T-helper 17 cell (primary cell): Measurements from ENCODE around the gene PCDHGA4. TPM values are rescaled to one million over a fixed set of nuclear protein-coding genes. Genes with fewer than 3 reads are reported as not detected.
"Not testable (repeated sequence)": the region's sequence is repeated elsewhere in the genome, so short reads cannot be mapped to it uniquely, and the experiment has no call there.

Source experiments
- ATAC-seq: fragments of 150-1000 bp; cut with Tn5 transposase; 2 replicates; pipeline ENCODE4 v1.10.0; 2021; ENCODE audit warnings: mild to moderate bottlenecking, moderate library complexity
- DNase-seq, 3 donors: peaks; one replicate each; pipeline versions ENCODE4 v3.0.0 to v3.0.0-alpha.2; 2020 to 2021
- H3K9me3 ChIP-seq: one replicate; pipeline ENCODE4 v1.7.0; 2013; ENCODE audit warnings: low read length, mild to moderate bottlenecking; ENCODE audit not compliant: control insufficient read depth, poor library complexity, severe bottlenecking
- H3K27ac Mint-ChIP-seq: one replicate; pipeline ENCODE4 v1.8.0; 2022; ENCODE audit warnings: mild to moderate bottlenecking, moderate library complexity, mixed read lengths
- H3K27me3 Mint-ChIP-seq: one replicate; pipeline ENCODE4 v1.8.0; 2022; ENCODE audit warnings: mixed read lengths
- H3K36me3 Mint-ChIP-seq: one replicate; pipeline ENCODE4 v1.8.0; 2022; ENCODE audit warnings: low read depth, mixed read lengths
- H3K4me1 Mint-ChIP-seq: one replicate; pipeline ENCODE4 v1.8.0; 2022; ENCODE audit warnings: mild to moderate bottlenecking, mixed read lengths
- H3K4me3 Mint-ChIP-seq: one replicate; pipeline ENCODE4 v1.8.0; 2022; ENCODE audit warnings: mild to moderate bottlenecking, moderate library complexity, mixed read lengths
- total RNA-seq, 4 donors: library from RNA in 2 of 4; stranded (reverse) in 2 of 4; gene quantifications; one replicate each; pipeline ENCODE4 v1.2.3 and lab custom pipeline; 2022 to 2026

PCDHGA4 gene
- total RNA-seq, 2 donors from 2014 or later, result 0.12 TPM; not detected in 1

DNA sequence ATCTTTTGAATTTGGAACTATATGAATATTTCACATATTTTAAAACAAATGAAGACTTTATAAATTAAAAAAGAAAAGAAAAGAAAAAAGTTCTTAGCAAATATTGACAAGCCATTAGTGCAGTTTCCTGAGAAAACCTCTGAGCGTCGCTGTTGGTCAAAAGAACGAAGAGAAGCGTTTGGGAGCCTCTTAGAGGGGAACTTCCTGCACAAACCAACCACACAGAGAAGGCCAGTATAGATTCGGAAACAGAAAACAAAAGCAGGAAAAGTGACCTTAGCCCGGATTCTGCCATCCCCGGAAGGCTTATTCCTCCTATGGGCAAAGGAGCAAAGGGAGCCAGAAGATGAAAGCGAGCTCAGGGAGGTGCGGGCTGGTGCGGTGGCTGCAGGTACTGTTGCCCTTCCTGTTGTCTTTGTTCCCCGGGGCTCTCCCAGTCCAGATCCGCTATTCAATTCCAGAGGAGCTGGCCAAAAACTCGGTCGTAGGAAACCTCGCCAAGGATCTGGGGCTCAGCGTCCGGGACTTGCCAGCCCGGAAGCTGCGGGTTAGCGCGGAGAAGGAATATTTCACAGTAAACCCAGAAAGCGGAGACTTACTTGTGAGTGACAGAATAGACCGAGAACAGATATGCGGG, 5.1 kb downstream of the PCDHGA4 start, which contains the start of gene PCDHGB2:
Gene PCDHGB2, plus strand, starts transcription at position 205 of the 637 bp plus-strand sequence. Its CDS starts 142 bp downstream, at position 347.
- no peak for DNase-seq
- peak; percentile 40 for ATAC-seq
- H3K9me3 ChIP-seq, result peaks cover 8% of the 10 kb centered on the region
- Mint-ChIP-seq H3K4me1 (no peaks in the 10 kb centered on the region), H3K4me3 (peak within 1 kb of the TSS; percentile 52), H3K36me3 (peaks cover 8% of the 10 kb centered on the region), H3K27me3 (peaks cover 49% of the 10 kb centered on the region), H3K27ac (no peak within 1 kb of the TSS)

DNA sequence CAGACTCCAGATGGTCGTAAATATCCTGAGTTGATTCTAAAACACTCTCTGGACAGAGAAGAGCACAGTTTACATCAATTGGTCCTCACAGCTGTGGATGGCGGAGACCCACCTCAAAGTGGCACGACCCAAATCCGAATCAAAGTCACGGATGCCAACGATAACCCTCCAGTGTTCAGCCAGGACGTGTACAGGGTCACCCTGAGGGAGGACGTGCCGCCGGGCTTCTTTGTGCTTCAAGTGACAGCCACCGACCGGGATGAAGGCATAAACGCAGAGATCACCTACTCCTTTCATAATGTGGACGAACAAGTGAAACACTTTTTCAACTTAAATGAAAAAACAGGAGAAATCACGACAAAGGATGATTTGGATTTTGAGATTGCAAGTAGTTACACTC, 5.9 kb downstream of the PCDHGA4 start:
- peaks cover 49% of the 10 kb centered on the region for H3K27me3 Mint-ChIP-seq
- no peak overlapping the region for H3K27ac Mint-ChIP-seq
- H3K36me3 Mint-ChIP-seq, result peaks cover 8% of the 10 kb centered on the region
- no peak overlapping the region for H3K4me3 Mint-ChIP-seq
- ATAC-seq, result no peak
- H3K9me3 ChIP-seq, result peaks cover 14% of the 10 kb centered on the region
- DNase-seq, result no peak
- H3K4me1 Mint-ChIP-seq, result no peaks in the 10 kb centered on the region

DNA sequence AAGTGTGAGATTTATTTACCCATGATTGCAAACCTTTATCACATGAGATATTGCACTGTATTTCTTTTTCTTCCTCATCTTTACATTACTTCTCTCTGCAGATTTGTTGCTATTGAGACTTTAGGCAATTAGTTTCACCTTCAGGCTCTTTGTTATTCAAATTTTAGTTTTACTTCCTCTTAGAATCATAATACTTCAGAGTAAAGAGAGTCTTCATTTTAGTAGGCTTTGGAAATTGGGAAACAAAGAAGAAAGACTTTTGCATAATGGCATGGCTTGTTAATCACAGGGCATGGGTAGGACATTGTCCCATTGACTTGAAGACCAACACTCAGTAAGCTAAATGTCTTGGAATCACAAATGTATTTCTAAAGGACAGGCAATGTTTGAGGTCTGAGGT, 7.9 kb downstream of the PCDHGA4 start:
- Mint-ChIP-seq H3K36me3 (peaks cover 11% of the 10 kb centered on the region), H3K27ac (no peak overlapping the region), H3K4me1 (no peaks in the 10 kb centered on the region), H3K27me3 (peaks cover 57% of the 10 kb centered on the region), H3K4me3 (no peak overlapping the region)
- peaks cover 19% of the 10 kb centered on the region for H3K9me3 ChIP-seq
- no peak for ATAC-seq
- DNase-seq, result no peak

DNA sequence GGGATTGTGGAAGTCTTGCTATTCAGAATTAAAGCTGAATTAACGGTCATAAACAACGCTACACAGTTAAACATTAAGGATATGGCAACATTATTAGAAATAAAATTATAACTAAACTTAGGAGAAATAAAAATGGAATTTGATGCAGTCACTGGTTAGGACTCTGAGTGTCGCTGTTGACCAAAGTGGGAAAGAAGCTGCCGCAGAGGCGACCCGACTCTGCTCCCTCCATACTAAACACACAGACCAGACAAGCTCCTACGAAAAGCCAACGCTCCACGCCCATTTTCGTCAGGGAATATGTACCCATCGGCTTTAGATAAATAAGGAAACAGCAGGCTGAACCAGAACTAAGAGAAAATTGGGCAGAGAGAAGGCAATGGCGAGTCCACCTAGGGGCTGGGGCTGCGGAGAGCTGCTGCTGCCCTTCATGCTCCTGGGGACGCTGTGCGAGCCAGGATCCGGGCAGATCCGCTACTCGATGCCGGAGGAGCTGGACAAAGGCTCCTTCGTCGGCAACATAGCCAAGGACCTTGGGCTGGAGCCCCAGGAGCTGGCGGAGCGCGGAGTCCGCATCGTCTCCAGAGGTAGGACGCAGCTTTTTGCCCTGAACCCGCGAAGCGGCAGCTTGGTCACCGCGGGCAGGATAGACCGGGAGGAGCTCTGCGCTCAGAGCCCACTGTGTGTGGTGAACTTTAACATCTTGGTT, 9.3 kb downstream of the PCDHGA4 start, which contains the start of gene PCDHGA5:
Gene PCDHGA5, plus strand, starts transcription at position 211 of the 709 bp plus-strand sequence. Its CDS starts 169 bp downstream, at position 380.
- no peak for DNase-seq
- no peaks in the 10 kb centered on the region for H3K4me1 Mint-ChIP-seq
- H3K9me3 ChIP-seq, result peaks cover 19% of the 10 kb centered on the region
- H3K4me3 Mint-ChIP-seq, result no peak within 1 kb of the TSS
- peak within 1 kb of the TSS; percentile 8 for H3K27ac Mint-ChIP-seq
- H3K27me3 Mint-ChIP-seq, result peaks cover 51% of the 10 kb centered on the region
- ATAC-seq, result no peak
- peaks cover 10% of the 10 kb centered on the region for H3K36me3 Mint-ChIP-seq

DNA sequence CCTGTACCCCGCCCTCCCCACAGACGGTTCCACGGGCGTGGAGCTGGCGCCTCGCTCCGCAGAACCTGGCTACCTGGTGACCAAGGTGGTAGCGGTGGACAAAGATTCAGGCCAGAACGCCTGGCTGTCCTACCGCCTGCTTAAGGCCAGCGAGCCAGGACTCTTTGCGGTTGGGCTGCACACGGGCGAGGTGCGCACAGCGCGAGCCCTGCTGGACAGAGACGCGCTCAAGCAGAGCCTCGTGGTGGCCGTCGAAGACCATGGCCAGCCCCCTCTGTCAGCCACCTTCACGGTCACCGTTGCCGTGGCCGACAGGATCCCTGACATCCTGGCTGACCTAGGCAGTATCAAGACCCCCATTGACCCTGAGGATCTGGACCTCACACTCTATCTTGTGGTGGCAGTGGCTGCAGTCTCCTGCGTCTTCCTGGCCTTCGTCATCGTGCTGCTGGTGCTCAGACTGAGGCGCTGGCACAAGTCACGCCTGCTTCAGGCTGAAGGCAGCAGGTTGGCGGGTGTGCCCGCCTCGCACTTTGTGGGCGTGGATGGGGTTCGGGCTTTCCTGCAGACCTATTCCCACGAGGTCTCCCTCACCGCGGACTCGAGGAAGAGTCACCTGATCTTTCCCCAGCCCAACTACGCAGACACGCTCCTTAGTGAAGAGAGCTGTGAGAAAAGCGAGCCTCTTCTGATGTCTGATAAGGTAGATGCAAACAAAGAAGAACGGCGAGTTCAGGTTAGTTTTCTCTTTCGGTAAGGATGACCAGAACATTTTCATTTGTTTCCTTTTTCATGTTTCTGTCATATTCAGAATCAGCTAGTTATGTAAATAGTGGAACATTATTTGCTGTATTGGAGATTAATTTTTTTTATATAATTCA, 11.4 kb downstream of the PCDHGA4 start:
- peaks cover 19% of the 10 kb centered on the region for H3K9me3 ChIP-seq
- Mint-ChIP-seq H3K27me3 (peaks cover 55% of the 10 kb centered on the region), H3K27ac (no peak overlapping the region)

DNA sequence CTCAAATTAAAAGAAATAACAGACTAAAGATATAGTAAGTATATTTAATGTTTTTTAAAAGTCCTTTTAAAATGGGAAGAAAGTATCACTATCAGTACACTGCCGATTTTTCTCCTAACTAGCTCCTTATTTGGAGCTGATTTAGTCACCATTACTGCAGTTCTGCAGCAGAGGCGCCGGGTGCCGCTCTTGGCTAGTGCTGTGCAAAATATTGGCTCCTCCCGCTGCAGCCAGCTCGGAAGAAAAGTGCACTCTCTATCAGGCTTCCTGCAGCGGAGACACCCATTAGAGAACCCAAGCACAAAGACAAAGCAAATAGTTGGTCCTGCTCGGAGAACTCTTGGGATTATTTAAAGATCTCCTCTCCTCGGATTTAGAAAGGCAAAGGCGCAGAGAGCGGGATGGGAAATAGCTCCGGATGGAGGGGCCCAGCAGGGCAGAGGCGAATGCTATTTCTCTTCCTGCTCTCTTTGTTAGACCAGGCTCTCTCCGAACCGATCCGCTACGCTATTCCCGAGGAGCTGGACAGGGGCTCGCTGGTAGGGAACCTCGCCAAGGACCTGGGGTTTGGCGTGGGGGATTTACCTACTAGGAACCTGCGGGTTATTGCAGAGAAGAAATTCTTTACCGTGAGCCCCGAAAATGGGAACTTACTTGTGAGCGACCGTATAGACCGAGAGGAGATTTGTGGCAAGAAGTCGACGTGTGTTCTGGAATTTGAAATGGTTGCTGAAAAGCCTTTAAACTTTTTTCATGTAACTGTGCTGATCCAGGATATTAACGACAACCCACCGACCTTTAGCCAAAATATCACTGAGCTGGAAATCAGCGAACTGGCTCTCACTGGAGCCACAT, 15.4 kb downstream of the PCDHGA4 start, which contains the start of gene PCDHGB3:
Gene PCDHGB3, plus strand, starts transcription at position 249 of the 855 bp plus-strand sequence. Its CDS starts 153 bp downstream, at position 402.
- ATAC-seq, result peak; percentile 83
- H3K4me1 Mint-ChIP-seq, result no peaks in the 10 kb centered on the region
- peaks cover 5% of the 10 kb centered on the region for H3K36me3 Mint-ChIP-seq
- H3K4me3 Mint-ChIP-seq, result peak within 1 kb of the TSS; percentile 82
- H3K27me3 Mint-ChIP-seq, result peaks cover 41% of the 10 kb centered on the region
- peaks cover 12% of the 10 kb centered on the region for H3K9me3 ChIP-seq
- no peak within 1 kb of the TSS for H3K27ac Mint-ChIP-seq
- no peak for DNase-seq

More for the DNA sequence above, 11.4 kb downstream of the PCDHGA4 start:
- H3K4me1 Mint-ChIP-seq, result no peaks in the 10 kb centered on the region
- DNase-seq (no peak), ATAC-seq (no peak)
- H3K36me3 Mint-ChIP-seq, result peaks cover 10% of the 10 kb centered on the region
- H3K4me3 Mint-ChIP-seq, result no peak overlapping the region

DNA sequence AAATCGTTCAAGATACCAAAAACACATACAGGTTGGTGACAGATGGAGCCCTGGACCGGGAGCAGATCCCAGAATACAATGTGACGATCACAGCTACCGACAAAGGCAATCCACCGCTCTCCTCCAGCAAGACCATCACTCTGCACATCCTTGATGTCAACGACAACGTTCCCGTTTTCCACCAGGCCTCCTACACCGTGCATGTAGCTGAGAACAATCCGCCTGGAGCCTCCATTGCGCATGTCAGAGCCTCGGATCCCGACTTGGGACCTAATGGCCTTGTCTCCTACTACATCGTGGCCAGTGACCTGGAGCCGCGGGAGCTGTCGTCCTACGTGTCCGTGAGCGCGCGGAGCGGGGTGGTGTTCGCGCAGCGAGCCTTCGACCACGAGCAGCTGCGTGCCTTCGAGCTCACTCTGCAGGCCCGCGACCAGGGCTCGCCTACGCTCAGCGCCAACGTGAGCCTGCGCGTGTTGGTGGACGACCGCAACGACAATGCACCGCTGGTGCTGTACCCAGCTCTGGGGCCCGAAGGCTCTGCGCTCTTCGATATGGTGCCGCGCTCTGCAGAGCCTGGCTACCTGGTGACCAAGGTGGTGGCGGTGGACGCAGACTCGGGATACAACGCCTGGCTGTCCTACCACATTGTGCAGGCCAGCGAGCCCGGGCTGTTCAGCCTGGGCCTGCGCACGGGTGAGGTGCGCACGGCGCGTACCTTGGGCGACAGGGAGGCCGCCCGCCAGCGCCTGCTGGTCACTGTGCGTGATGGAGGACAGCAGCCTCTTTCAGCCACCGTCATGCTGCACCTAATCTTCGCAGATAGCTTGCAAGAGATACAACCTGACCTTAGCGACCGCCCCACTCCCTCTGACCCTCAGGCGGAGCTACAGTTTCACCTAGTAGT, 17.0 kb downstream of the PCDHGA4 start:
- ATAC-seq (no peak), DNase-seq (no peak)
- Mint-ChIP-seq H3K4me3 (no peak overlapping the region), H3K27ac (peak overlapping the region; percentile 53), H3K36me3 (peaks cover 2% of the 10 kb centered on the region), H3K4me1 (no peaks in the 10 kb centered on the region), H3K27me3 (peaks cover 27% of the 10 kb centered on the region)
- peaks cover 5% of the 10 kb centered on the region for H3K9me3 ChIP-seq

DNA sequence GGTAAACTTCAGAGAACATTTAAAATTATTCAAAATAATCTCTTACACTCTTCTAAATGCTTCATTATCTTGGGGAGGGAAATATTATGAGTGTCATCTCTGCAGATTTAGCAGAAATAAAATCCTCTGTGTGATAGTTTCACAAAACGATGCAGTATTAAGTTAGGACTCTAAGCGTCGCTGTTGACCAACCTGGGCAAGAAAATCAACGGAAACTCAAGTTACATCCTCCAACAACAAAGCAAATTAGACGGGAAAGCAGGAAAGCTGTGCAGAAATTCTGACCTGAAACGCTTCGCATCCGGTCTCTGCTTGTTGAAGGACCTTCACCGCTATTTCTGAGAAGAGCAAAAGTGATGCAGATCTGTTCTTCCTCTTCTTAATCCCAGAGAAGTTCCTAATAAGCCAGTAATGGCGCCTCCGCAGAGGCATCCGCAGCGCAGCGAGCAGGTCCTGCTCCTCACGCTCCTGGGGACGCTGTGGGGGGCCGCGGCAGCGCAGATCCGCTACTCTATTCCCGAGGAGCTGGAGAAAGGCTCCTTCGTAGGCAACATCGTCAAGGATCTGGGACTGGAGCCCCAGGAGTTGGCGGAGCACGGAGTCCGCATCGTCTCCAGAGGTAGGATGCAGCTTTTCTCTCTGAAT, 19.0 kb downstream of the PCDHGA4 start, which contains the start of gene PCDHGA6:
Gene PCDHGA6, plus strand, starts transcription at position 219 of the 645 bp plus-strand sequence. Its CDS starts 193 bp downstream, at position 412.
- no peak for DNase-seq
- H3K9me3 ChIP-seq, result peaks cover 5% of the 10 kb centered on the region
- Mint-ChIP-seq H3K36me3 (peaks cover 2% of the 10 kb centered on the region), H3K4me3 (peak within 1 kb of the TSS; percentile 33), H3K4me1 (no peaks in the 10 kb centered on the region), H3K27me3 (peaks cover 27% of the 10 kb centered on the region), H3K27ac (peak within 1 kb of the TSS; percentile 53)
- no peak for ATAC-seq

DNA sequence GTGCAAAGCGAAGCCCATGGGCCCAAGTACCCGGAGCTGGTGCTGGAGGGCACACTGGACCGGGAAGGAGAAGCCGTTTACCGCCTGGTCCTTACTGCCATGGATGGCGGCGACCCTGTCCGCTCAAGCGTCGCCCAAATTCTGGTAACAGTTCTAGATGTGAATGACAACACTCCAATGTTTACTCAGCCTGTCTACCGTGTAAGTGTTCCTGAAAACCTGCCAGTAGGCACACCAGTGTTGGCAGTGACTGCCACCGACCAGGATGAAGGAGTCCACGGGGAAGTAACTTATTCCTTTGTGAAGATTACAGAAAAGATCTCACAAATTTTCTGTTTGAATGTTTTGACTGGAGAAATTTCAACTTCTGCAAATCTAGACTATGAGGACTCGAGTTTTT, 19.8 kb downstream of the PCDHGA4 start:
- H3K9me3 ChIP-seq, result peaks cover 5% of the 10 kb centered on the region
- no peaks in the 10 kb centered on the region for H3K4me1 Mint-ChIP-seq
- no peak overlapping the region for H3K27ac Mint-ChIP-seq
- H3K36me3 Mint-ChIP-seq, result peaks cover 2% of the 10 kb centered on the region
- H3K27me3 Mint-ChIP-seq, result peaks cover 27% of the 10 kb centered on the region
- no peak for ATAC-seq
- no peak overlapping the region for H3K4me3 Mint-ChIP-seq
- DNase-seq, result no peak

DNA sequence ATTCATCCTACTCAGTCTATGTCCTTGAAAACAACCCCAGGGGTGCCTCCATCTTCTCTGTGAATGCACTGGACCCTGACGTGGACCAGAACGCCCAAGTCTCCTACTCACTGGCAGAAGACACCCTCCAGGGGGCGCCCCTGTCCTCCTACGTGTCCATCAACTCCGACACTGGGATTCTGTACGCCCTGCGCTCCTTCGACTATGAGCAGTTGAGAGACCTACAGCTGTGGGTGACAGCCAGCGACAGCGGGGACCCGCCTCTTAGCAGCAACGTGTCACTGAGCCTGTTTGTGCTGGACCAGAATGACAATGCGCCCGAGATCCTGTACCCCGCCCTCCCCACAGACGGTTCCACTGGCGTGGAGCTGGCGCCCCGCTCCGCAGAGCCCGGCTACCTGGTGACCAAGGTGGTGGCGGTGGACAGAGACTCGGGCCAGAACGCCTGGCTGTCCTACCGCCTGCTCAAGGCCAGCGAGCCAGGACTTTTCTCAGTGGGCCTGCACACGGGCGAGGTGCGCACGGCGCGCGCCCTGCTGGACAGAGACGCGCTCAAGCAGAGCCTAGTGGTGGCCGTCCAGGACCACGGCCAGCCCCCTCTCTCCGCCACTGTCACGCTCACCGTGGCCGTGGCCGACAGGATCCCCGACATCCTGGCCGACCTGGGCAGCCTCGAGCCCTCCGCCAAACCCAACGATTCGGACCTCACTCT, 20.8 kb downstream of the PCDHGA4 start:
- not testable (repeated sequence) for H3K9me3 ChIP-seq, H3K36me3 Mint-ChIP-seq, H3K27ac Mint-ChIP-seq, ATAC-seq, H3K4me3 Mint-ChIP-seq, DNase-seq, H3K4me1 Mint-ChIP-seq
- peaks cover 27% of the 10 kb centered on the region for H3K27me3 Mint-ChIP-seq
